NCI-H1694 treated with DMSO at 0.1 percent for 48 hours (cell line): ENCODE results near the gene UBE3D.
"Not testable (repeated sequence)": the region's sequence is repeated elsewhere in the genome, so short reads cannot be mapped to it uniquely, and the experiment has no call there.

ENCODE experiments used
- DNase-seq: peaks from one replicate; lab custom pipeline; 2025; lab: John Stamatoyannopoulos, UW

Gene UBE3D

DNA sequence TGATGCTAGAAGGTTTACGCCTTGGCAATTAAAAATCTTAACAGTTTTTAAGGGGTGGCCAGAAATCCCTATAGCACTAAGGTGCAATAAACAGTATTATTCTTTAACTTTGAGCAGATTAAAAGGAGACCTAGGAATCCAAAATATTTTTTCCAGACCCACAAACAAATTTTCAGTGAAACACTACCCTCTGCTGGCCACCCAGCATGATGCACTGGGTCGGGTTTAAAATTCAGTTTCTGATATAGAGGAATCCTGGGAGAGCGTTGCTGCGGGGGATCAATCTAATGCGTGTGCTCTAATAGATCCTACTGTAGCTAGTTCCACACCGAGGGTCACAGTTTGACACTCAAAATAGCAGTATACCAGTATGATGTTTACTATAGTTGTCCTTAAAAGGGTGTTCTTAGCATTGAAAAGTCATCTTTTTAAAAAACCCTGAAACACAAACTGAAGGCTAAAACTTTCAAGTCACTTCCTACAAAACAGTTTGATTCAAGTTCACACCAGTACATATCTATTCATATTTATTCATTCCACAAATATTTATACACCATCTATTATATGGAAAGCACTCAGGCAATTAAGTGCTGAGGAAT lies 10.2 kb downstream of the UBE3D start:
- DNase-seq: peak; percentile 20

DNA sequence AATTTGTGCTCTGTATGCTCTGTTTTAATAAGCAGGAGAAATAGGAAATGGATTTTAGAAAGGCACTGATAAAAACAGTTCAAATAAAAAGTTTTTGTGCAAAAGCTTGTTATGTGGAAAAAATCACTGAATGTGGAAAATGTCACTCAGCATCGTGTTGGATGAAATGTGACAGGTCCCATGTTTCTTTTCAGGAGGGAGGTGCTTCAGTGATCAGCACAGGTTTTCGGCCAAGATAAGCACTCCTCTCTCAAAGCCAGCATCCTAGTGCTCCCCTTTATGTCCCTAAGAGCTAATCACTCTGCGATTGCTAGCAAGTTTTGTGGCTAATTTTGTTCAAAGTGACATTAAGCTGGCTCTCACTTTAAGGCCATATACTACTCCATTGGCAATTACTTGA lies 12.0 kb downstream of the UBE3D start:
- no peak for DNase-seq

DNA sequence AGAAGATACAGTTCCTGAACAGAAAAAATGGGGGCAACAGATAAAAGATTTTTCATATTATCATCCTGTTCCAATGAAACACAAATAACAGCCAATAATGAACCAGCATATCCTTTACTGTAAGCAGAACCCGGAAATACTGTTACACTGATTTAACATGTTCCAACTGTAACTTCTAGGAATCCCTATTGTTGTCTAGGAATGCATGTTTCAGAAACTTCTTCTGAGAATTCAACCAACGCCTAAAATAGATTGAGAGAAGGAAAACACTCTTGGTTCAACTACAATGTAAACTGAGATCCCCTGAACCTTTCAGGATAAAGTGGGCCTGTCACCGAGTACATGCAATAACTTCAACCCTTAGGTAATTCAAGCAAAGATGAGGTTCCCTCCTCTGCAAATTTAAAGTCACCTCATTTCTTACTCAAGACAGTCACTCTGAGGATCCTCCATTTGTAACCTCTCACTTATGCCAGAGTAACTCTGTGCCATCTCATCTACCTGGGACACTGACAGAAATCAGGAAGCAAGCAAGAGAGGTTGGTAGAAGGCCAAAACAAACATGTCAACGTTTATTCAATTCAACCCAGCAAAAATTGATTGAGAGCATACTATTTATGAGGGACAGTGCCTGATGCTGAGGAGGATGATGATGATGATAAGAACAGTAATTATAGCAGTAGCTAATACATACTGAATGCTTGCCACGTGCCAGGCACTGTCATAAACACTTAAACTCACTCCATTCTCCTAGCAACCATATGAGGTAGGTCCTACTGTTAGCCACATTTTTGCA lies 14.1 kb downstream of the UBE3D start:
- DNase-seq: no peak

DNA sequence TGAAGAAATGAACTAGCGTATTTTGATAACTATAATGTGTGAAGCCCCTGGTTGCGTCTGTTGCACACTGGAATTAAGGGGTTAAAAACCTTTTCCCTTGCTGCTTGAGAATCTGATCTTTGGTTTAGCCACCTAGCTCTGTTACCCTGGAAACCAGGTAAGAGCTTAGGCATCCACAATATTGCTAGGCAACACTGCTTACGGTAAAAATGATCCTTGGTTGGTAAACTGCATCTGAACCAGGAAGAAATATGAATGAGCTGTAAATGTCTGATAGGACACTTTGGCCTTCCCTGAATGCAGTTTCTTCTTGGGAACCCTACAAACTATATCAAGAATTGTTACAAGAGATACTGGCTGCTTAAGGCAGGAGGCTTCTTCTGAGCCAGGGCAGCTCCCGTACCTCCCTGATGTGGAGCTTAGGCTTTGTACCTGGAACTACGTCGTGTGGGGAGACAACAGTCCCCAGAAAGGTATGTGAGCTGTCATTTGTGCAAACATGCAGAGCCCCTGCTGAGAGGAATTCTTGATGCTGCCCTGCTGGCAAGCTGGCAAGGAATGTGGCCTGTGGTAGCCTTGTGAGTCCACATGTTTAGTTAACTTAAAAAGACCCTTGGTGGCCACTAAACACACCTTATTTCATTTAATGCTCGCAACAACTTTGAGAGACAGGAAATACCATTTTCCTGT lies 18.4 kb downstream of the UBE3D start:
- no peak for DNase-seq

DNA sequence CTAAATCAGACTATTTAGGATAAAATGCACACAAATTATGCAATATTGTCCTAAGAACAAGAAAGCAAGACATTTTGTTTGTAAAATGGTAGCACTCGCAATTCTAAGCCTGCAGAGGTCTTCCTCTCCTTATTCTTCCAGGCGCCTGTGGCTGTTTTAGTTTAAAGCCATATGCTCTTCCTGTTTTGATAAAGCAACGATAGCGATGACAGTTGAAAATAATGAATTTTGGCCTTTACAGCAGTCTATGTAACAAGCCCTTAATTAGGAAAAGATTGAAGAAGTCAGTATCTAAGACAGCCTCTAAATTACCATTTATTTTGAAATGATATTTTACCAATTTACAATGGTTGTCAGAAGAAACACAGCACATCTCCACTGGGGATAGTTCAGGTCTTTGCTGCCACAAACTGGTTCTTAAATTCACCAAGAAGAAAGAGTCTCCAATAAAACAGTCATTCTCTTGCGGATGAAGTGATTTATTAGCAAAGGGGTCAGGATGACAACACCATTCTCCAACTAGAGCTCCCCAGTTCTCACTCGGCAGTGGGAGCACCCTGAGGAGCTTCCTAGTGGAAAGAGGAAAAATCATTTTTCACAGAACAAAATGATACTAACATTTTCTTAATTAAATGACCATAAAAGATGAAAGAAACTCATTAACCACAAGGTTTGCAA lies 21.4 kb downstream of the UBE3D start:
- no peak for DNase-seq

DNA sequence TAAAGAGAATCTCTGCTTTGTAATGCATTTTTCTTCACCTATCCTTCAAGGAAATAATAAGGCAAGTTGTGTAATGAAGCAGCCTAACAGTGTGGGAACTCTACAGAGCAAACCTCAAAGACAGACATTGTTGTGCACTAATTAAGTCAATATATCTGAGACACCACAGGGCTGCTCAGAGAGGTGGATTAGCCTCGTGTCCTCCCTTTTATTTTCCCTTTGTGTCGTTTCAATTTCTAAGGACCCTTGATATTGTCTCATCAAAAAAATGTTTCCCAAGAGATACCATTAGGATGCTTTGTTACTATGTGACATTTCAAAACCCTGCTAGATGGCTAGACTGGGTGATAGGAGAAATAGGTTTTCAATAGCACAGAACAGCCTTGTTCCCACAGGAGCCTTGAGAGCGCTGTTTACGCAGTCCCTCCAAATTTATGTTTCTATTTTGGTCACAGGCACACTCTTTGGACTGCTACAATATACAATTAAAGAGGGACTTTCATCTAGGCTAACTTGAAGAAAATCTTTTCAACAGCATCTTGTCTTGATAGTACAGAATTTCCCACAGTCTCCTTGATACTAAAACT lies 23.1 kb downstream of the UBE3D start:
- no peak for DNase-seq

DNA sequence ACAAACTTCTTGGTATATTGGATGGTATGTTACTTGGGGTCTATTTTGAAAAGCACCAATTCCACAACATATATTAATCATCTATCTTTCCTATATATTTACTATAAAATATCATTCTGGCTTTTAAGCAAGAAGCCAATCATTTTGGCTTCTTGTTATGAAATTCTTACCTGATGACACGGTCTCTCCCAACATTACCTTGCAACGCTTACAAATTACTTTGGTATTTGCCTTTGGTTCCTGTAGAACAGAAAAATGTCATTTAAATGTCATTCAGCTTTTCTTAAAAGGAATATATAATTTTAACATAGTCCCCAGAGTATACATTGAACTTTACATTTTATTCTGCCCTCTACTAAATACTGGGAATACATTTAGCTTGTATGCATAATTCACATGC lies 27.4 kb downstream of the UBE3D start:
- no peak for DNase-seq

DNA sequence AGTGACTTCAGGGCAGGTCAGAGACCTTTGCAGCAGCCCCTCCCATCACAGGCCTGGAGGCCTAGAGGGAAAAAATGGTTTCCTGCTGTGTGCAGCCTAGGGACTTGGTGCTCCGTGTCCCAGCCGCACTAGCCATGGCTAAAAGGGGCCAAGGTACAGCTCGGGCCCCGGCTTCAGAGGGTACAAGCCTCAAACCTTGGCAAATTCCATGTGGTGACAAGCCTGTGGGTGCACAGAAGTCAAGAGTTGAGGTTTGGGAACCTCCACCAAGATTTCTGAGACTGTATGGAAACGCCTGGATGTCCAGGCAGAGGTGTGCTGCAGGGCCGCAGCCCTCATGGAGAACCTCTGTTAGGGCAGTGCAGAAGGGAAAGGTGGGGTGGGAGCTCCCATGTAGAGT lies 34.0 kb downstream of the UBE3D start:
- no peak for DNase-seq

DNA sequence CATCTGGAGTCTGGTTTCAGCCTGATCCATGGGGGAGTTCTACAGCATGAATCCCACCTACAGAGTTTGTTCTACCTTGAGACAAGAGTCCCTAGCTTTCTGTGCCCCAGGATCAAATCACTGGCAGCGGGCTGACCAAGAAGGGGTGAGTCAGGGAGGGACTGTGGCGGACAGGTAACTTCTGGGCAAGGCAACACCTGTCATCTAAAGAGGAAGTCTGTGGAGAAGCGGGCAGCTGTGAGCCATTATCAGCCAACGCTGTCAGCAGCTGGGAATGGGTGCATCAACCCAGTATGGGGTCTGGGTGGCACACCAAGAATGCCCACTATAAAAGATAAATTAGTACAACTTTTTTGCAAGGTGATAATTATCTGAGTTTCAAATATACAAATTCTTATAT lies 45.9 kb downstream of the UBE3D start:
- DNase-seq: no peak

DNA sequence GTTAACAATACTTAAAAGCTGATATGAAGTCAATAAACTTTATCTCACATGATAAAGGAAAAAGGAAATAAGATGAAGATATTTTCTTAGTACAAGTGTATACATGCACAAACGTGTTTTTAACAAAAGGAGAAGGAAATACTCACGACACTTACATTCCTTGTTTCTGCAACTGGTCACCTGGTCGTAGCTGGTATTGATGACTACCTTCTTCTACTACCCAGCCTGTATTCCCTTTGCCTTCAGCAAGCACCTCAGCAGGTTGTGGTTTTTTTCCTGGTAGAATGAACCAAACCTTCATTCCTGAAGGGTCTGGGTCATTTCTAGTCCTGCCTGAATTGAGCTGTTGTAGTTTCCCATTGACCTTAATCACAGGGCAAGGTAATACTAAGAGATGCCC lies 54.5 kb downstream of the UBE3D start:
- DNase-seq: not testable (repeated sequence)

DNA sequence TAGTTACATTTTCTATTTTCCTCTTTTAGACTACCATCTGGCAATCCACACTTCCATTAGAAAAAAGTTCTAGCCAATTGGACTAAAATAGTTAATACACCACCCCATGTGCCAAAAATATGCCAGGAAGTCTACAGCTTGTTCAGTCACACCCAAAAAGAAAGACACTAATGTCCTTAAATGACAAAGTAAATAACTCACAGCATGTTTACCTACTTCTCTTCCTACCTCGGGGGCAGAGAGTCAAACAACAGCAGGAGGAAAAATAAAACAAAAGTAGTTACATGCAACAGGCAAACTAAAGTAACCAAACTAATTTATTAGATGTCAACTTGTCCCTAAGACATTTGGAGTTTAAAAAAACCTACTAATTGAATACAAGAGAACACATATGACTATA lies 57.0 kb downstream of the UBE3D start:
- no peak for DNase-seq

DNA sequence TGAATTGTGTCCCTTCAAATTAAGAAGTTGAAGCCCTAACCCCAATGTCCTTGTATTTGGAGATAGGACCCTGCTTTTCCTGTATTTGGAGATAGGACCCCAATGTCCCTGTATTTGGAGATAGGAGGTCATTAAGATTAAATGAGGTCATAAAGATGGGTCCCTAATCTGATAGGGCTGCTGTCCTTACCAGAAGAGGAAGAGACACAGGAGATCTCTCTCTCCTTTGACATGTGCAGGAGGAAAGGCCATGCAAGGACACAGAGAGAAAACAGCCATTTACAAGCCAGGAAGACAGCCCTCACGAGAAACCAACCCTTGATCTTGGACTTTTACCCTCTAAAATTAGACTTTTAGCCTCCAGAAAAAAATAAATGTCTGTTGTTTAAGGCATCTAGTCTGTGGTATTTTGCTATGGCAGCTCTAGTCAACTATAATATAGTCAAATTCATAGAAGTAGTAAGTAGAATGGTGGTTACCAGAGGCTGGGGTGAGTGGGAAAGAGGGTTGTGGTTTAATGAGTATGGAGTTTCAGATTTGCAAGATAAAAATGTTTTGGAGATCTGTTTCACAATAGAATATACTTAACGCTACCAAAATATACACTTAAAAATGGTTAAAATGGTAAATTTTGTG lies 59.3 kb downstream of the UBE3D start:
- DNase-seq: no peak

DNA sequence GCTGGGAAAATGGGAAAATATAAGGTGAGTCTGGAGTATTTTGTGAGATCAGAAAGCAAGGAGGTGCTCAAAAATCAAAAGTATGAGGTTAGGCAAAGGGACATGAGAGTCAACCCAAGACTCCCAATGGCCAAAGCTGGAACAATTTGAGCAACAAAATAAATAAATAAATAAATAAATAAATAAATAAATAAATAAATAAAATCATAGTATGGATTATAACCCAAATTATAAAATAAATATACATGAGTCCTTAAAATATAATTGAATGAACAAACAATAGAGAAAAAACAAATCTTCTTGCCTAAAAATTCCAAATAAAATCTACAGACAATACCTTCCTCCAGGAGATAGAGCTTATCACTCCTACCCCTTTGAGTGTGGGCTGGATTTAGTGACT lies 69.5 kb downstream of the UBE3D start:
- DNase-seq: no peak

DNA sequence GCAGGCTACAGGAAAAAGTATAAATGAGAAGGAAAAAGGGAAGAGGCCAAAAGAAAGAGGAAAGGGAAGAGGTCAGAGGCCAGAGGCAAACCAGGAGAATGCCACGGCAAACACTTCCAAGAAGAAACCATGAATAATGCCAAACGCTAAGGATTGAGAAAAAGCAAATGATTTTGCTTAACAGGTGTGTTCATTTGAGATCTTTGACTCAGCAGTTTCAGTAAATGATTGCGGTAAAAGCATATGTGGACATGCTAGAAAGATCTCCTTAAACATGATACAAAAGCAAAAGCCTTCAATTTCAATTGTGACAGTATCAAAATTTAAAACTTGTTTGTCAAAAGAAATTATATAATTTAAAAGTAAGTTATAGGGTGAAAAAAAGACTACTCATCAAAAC lies 70.6 kb downstream of the UBE3D start:
- no peak for DNase-seq

DNA sequence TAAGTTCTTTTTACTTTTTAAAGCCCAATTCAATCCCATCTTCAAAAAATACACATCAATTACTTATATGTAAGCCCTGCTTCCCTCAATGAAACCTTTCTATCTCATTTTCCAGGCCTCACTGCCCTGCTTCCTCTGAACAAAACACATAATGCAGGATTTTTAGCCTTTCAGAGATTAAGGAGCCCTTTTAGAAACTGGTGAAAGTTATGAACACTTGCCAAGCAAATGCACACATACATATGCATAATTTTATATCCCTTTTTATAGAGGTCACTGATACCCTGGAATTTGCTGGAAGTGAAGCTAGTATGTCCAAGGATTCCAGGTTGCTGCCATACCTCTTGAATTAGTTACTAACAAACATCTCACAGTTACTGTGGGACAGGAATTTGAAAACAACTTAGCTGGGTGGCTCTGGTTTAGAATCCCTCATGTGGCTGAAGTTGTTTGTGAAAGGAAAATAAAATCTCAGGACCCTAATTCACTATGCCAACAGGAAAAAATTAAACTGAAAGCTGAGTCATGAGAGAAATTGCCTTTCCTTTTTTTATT lies 75.8 kb downstream of the UBE3D start:
- no peak for DNase-seq

DNA sequence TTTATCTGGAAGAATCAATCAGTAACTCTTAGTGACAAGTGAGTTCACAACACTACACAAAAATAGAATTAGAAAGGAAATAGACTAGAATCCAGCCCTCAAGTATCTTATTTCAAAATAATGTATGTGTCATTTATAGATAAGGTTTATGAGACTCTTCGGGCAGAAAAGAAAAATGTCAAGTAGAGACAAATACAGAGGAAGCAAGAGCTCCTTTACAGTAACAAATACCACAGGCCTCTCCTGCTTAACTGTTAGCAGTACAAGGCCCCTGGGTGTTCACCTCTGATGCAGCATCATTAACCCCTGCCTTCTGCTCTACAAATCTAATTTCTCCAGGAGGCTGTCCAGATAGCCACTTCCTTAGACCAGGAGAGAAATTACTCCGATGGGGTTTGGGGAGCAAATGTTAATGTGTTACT lies 76.7 kb downstream of the UBE3D start:
- no peak for DNase-seq

DNA sequence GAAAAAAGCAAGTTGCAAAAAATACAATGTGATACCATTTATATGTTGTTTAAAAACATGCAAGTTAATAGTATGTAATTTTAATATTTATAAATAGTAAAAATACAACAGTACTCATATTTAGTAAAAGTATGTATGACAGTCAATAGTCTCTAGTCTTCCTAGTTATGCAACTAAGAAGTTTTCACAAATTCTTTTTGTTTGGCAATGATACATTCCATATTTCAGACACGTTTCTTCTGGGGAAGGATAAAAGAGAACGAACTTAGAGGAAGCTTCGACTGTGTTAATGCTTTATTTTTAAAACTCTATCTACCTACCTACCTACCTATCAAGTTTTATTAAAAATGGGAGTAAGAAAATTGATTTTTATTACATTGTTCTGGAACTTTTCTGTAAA lies 77.7 kb downstream of the UBE3D start:
- DNase-seq: no peak

DNA sequence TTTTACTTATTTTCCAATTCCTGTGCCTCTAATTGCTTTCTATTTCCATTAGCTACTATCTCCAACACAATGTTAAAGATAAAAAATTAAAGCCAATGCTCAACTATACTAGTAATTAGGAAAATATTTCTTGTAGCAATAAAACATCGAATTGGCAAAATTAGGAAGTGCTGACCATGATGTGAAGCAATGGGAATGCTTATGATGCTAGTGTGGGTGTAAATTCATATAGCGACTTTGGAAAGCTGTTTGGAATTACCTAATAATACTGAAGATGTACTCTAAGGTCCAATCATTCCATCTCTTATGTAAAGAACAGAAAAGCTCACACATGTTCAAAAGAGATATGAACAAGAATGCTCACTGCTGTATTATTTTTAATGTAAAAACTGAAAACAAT lies 78.2 kb downstream of the UBE3D start:
- no peak for DNase-seq

DNA sequence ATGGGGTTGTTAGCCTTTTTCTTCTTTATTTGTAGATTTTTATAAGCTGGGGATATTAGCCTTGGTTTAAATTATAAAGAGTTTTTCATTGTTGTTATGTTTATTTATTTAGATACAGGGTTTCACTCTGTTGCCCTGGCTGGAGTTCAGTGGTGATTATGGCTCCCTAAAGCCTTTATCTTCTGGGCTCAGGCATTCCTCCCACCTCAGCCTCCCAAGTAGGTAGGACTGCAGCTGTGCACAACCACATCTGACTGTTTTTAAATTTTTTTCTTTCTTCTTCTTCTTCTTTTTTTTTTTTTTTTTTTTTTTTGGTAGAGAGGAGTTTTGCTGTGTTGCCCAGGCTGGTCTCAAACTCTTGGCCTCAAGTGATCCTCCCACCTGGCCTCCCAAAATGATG lies 80.9 kb downstream of the UBE3D start:
- no peak for DNase-seq

DNA sequence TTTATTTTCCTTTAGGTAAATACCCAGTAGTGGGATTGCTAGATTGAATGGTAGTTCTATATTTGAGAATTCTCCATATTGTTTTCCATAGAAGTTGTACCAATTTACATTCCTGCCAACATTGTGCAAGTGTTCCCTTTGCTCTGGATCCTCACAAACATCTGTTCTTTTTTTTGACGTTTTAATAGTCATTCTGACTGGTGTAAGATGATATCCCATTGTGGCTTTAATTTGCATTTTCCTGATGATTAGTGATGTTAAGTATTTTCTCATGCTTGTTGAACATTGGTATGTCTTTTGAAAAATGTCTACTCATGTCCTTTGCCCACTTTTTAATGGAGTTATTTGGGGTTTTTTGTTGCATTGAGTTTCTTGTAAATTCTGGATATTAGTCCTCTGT lies 85.6 kb downstream of the UBE3D start:
- no peak for DNase-seq

DNA sequence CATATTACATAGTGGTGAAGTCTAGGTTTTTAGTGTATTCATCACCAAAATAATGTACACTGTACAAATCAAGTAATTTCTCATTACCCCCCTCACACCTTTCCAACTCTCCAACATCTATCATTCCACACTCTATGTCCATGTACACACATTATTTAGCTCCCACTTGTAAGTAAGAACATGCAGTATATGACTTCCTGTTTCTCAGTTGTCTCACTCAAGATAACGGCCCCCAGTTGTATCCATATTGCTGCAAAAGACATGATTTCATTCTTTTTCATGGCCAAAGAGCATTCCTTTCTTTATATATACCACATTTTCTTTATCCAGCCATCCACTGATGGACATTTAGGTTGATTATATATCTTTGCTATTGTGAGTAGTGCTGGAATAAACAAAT lies 86.0 kb downstream of the UBE3D start:
- no peak for DNase-seq
